Breast epithelium (tissue), 3 donors: ENCODE measurements around the gene KLRC3.
"Not testable (repeated sequence)": the region's sequence is repeated elsewhere in the genome, so short reads cannot be mapped to it uniquely, and the experiment has no call there.

ENCODE experiments used
- CTCF ChIP-seq, 3 donors: fragments of 450-650 bp; IDR thresholded peaks; one replicate each; pipeline ENCODE4 v1.5.1; 2016 to 2017; ENCODE audit warnings: antibody characterized with exemption in 3 of 3, mild to moderate bottlenecking in 3 of 3, moderate library complexity in 3 of 3
- POLR2A ChIP-seq: fragments of 450-650 bp; IDR thresholded peaks from one replicate; pipeline ENCODE4 v1.6.1; 2016; ENCODE audit warnings: antibody characterized with exemption, mild to moderate bottlenecking, moderate library complexity
- POLR2AphosphoS5 ChIP-seq, 3 donors: sonication (generic); formaldehyde crosslinking; IDR thresholded peaks; one replicate each; pipeline ENCODE4 v1.6.1; 2017; ENCODE audit warnings: antibody characterized with exemption in 3 of 3

- TF ChIP-seq CTCF (IDR thresholded peaks at IDR 0.05); POLR2AphosphoS5 (IDR thresholded peaks at IDR 0.05); POLR2A: not testable (repeated sequence)
Observed at GRCh38 chr12:10422159-10422558, 1.8 kb upstream of the KLRC3 start.
